OCI-LY1 (cell line): ENCODE results near the gene IYD.

Source experiments
- CTCF ChIP-seq: fragments of 200-600 bp; sonication (generic), shearing (Covaris generic); IDR thresholded peaks from 2 replicates; pipeline ENCODE4 v1.5.1; 2017; ENCODE audit warnings: mild to moderate bottlenecking, antibody characterized with exemption, low read length, moderate library complexity, mixed read lengths
- EZH2 ChIP-seq: fragments of 200-600 bp; sonication (generic), shearing (Covaris generic); IDR thresholded peaks from 2 replicates; pipeline ENCODE4 v1.8.0; 2017; ENCODE audit warnings: borderline replicate concordance, mixed run types, mild to moderate bottlenecking, antibody characterized with exemption, low read length, moderate library complexity, mixed read lengths

DNA sequence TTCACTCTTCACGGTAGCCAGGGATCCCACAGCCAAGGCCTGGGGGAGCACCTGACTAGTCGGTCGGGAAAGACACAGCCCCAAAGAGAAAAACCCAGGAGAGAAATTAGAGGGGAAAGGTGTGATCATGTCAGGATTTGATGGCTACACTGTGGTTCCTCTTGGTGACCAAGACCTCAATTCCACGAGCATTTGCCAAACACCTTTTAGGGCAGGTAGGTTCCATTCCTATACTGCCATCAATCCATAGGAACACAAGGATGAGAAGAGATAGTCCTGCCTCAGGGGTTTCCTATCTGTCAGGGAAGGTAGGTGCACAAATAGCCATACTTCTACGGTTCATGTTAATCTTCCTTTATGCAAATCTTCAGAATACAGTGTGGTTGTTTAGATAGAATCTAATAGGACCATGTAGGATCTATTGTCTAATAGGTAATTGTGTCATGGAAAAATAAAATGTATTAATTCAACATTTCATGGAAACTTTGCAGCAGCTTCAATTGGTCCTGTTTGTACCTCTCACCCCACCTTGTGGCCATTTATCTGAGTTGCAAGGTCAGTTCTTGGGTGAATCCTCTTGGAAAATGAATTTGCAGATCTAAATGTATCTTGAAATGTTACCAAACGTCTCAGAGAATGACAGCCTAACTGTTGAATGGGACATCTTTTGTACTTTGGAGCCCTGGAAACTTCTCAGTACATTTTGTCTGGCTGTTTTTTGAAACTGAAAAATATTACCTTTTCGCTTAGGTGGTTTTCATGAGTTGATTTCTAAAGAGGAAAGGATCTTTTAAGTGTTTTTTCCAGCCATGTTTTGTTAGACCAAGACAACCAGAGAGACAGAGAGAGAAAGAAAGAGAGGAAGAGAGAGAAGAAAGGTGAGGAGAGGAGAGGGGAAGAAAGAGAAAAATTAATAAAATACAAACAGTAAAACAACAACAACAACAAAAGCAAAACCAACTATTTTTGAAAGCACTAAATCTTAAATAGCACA, 33.7 kb upstream of the IYD start:
- TF ChIP-seq EZH2 (no peak), CTCF (peak; percentile 92)
